DMS53 (cell line): ENCODE measurements around the gene TBPL1.
A peak's percentile ranks its signal among the peaks of the same experiment; 100 is the strongest.
"Not testable (repeated sequence)": the region's sequence is repeated elsewhere in the genome, so short reads cannot be mapped to it uniquely, and the experiment has no call there.

ENCODE experiments used
- DNase-seq: peaks from one replicate; lab custom pipeline; 2025; lab: John Stamatoyannopoulos, UW

The TBPL1 gene

DNA sequence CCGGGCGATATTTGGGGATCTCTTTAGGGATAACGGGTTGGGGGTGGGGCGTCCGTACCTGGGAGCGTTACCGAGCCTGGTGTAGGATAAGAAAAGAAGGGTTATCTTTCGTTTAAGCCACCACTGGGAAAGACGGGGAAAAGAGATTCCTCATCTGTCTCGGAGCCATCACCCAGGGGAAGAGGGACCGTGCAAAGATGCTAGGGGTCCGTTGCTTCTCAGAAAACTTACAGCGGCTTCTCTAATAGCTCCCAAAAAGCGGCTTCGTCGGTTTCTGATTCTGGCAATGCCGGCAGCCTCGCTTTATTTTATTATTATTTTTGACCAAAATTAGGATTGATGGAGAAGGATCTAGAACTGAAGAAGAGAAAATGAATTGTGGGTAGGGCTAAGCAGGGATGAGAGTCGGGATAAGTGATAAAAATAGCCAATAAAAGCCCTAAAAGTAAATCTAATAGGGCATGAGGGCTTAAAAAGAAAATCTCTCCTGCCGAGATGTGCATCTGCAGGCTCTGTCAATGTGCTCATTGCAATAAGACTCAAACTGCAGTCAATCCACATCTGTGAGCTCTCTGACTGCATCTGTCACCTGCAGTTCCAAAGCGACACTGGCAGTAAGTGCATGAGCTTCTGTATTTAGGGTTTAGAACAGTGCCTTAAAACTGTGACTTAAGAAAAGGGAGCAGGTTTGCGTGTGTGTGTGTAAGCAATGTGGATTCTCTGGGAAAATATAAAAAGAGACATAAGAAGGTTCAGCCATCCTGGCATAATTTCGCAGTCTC lies 801 bp downstream of the TBPL1 start:
- peak; percentile 47 for DNase-seq

DNA sequence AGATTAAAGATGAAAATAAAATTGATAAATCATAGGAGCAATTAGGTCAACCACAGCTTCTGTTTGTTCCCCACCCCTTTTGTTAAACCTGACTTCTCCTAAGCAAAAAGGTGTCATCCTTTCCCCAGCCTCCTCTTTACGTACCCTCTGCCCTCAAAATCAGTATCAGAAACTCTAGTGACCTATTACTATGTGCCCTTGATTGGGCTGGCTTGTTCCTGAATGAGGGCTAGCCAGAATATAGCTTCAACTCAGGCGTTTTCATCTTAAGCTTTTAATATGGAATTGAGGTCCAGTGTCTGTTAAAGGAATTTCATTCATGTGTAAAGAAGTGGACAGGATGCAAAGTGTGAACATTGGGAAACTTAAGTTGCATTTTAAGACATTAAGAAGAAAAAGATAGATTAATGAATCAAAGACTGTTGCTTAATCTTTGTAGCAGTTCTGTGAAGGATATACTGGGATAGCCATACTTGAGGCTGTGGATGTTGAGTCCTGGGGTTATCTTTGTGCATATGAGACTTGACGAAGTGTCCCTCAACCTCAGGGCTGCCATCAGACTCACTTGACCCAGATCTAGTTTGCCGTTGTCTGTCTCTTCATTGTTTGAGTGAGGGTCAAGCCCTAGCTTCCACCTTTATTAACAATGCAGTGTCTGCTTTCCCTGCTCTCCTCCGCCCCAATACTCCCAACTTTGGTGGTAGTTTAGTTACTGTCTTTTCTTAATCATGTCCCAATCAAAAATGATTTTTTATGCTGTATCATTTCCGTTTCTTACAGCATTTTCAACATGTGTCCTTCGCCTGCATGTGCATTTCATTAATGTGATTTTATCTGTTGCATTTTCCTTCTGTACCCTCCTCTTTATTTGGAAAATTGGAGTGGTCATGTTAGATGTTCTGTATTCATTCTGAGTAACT lies 1.9 kb downstream of the TBPL1 start:
- DNase-seq, result no peak

DNA sequence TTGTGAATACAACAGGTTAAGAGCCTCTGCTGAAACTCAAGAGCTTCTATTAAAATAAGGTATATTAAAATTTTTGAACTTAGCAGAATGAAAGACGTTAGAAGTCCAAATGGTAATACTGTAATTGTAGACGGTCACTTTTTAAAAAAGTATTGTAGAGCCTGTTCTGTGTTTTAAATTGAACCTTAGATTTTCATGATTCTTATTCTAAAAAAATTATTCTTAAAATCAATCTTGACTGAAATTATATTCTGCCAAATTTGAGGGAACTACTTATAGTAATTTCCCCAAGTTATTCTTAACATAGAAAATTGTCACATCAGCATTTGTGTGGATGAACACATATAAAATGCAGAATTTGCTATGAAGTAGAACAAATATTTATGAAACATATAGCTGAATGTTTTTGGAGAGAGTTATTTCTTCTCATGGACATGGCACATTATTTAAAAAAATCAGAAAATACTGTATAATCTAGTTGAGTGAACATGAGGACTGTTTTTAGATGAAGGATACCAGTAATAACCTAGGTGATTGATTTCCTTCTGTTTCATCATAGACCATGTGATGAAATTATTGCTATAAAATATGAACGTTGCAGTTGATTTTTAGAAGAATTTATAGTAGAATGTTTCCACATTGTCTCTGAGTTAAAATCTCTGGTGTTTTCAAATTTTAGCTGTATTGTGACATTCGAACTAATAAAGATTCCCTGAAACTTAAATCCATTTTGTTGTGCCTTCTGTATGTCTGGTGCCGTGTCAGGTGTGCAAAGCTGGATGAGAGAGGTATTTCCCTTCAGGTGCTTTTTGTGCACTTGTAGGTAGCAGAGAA lies 2.8 kb downstream of the TBPL1 start:
- DNase-seq, result no peak

DNA sequence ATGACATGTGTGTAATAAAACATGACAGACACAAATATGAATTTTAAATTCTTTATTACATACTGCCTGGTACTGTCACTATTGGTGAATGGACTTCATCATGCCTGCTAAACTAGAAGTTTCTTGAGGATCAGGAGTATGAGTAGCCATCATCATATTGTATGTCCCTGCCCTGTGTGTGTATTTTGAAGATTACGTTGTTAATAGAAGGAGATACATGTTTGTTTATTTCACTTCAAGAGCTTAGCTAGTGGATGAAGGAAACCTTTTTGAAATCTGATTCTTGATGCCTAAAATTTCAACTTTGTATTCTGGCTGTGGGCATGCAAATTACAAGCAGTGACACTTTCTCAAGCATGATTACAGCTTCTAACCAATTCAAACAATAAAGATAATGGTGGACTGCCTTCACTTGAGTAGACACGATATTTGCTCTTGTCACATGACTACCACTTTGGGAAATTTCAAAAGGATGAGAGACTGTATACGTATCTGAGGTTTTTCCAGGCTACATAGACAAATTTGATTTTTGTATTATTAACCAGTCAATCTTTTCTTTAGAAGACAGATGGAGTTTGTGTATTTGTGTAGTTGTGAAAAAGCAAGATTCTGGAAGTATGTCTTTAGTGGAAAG lies 3.5 kb downstream of the TBPL1 start:
- DNase-seq, result peak; percentile 2

DNA sequence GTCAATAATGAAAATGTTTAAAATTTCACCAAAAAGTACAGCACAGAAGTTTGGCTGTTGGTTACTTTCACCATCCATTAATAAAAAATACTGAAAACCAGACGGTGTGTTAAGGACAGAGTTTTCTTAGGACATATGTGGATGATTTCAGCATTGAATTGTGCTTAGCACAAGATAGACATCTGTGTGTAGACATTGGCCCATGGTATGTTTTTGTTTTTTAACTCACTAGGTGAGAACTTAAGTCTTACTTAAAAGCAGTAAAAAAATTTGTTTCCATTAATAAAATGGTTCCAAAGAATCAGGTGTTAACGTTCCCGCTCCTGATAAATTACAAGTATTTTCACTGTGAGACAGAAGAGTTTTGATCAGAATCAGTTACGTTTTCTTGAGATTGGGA lies 4.2 kb downstream of the TBPL1 start:
- DNase-seq, result no peak

DNA sequence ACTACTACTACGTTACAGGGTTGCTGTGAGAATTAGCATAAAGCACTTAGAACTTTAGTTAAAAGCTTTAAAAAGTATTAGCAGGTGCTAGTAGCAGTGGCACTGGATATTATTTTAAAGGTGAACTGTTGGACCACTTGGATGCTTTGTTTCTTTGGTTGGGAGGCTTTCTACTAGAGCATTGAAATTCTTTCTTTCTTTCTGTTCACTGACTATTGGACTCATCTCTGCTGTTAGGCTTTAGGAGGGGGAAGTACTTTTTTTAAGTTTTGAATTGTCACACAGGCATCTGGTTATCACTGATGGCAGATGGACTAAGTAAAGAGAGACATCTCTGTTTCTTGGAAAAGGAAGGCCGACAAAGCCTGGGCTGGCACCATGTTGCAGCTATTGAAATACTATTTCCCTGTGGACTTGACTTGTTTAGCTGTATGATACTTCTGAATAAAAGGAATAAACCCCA lies 4.8 kb downstream of the TBPL1 start:
- DNase-seq, result no peak

DNA sequence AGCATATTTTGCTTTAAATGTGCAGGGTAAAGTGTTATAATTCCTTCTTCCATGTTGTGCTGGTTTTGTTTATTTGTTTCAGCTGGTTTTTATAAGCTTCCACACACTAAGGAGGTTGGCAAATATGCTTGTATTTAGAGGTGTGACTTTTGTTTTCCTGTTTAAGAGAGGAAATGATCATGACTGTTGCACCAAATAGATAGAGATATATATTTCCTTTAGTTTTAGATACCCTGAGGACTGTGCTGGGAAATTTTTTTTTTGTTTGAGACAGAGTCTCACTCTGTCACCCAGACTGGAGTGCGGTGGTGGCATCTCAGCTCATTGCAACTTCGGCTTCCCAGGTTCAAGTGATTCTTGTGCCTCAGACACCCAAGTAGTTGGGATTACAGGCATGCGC lies 5.8 kb downstream of the TBPL1 start:
- no peak for DNase-seq

DNA sequence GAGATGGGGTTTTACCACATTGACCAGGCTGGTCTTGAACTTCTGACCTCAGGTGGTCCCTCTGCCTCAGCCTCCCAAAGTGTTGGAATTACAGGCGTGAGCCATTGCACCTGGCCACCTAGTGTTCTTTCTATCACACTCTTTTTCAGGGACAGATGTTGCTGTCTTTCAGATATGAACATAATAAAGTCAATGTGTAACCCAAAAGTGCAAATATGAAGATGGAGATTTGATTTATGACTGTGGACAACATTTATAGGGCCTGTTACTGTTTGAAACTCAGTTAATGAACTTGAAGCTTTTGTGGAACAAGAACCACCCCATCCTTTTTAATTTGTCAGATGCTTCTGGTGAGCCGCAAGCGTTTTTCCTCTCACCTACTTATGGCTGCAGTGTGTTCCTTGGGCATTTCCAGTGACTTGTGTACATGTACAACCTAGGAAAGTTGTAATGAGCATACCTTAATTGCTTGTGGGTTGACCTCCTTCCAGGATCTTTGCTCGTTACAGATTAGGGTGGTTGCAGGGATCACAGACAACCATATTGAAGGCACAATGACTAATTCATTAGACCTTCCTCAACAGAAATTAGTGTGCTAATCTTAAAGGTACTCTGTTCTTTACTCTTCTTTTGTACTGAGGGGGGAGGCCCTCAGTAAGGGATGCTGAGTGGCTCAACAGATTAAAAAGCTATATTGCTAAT lies 6.8 kb downstream of the TBPL1 start:
- DNase-seq, result no peak

DNA sequence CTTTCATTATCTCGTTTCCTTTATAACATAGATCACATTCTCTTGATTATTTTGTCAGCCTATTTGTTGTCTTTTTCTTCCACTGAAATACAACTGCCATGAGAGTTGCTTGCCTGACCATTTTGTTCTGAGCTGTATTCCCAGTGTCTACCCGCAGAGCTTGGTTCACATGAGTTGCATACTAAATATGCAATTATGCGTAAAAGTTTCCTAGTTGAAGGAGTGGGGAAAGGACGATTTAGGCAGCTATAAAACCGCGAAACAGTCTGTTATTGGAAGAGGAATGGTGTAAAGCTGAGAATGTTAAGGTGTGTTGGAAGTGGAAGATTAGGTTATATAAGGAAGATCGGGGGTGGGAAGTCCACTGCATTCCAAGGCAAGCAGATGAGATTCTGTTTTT lies 8.8 kb downstream of the TBPL1 start:
- DNase-seq, result no peak

DNA sequence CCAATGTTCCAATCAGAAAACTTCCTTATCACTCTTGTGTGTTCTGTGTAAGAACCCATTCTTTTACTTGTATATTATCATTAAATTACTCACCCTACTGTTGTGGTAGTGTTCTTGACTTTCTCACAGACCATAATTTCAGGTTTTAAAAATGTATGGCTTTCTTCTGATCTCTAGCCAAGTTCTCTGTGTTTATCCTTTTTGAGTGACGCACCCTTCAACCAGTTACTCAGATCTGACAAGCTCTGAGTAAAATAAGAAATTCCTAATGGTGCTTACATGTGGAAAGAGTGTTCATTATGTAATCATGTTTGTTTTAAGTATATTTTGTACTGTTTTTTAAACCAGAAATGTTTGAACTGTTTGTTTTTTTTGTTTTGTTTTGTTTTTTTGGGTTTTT lies 11.0 kb downstream of the TBPL1 start:
- DNase-seq, result no peak

DNA sequence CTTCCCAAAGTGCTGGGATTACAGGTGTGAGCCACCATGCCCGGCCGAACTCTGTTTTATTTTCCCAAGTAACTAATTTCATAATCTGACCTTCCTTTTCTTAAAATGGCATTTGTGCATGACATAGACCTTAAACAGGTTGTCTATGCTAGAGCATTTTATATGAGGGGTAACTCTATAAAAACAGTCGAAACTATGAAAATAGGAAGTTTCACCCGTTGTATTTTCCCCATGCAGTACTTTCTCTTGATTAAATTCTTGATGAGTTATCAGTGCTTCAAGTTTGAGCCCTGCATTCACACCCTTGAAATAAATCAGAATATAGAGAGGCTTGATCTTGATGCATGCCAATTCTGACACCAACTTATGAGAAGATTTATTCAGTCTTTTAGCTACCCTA lies 11.7 kb downstream of the TBPL1 start:
- DNase-seq, result no peak

DNA sequence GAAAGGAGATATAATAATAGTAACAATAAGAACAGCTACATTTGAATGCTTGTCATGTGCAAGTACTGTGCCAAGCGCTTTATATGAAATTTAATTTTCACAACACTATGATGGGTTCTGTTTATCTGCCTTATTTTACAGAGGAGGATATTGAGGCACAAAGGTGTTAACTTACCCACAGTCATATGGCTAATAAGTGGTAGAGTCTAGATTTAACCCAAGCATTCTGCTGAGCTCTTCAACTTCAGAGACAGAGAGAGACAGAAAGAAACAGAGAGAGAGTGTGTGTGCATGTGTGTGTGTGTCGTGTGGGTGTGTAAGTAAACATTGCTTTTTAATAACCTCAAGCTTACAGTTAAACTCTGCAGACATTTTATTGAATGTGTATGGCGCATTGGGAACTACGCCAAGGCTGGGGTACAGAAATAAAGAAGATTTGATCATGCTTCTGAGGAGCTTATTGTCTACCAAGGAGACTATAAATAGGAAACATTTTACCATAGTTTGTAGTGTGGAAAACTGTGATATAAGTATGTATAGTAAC lies 12.9 kb downstream of the TBPL1 start:
- no peak for DNase-seq

DNA sequence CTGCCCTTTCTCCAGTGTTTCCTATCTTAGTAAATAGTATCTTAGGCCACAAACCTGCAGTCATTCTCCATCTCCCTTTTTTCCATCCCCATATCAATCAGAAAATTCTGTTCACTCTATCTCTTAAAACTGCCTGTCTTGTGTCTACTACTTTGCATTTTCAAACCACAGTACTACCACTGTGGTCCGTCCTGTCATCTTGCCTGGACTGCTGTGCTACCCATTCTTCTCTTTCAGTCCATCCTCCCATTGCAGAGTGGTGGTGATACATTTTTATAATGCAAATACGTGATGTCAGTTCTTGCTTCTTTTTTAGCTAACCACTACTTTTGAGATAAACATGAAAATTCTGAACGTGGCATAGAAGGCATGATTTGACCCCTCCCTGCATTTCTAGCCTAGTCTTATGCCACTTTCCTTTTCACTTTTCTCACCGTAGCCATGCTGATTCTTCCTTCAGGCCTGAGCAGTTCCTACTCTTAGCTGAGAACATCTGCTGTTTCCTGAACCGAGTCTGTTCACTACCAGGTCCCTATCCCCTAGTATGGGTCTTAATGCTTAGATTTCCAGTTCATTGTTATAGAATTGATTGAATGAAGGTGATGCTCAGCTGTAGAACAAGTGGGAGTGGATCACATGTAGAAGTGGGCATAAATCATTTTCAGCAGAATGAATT lies 13.8 kb downstream of the TBPL1 start:
- DNase-seq, result no peak

DNA sequence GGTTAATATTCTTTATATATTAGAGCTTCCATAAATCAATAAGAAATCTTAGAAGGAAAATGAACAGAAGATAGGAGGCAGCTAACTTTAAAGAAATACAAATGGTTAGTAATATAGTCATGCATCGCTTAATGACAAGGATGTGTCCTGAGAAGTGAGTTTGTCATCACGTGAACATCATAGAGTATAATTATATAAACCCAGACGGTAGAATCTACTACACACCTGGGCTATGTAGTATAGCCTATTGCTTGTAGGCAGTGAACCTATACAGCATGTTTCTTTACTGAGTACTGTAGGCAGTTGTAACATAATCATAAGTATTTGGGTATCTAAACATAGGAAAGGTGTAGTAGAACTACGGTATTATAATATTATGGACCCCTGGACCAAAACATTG lies 14.3 kb downstream of the TBPL1 start:
- DNase-seq, result no peak

DNA sequence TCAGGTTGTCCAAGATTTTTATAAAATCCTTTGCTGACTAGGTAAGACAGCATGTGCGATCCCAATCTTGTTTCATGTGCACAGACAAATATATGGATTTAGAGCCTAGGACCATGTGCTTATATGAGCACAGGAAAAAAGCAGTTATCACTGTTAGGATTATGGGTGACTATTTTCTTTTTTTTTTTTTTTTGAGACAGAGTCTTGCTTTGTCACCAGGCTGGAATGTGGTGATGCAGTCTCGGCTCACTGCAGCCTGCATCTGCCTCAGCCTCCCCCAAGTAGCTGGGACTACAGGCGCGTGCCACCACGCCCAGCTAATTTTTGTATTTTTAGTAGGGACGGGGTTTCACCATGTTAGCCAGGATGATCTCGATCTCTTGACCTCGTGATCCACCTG lies 14.8 kb downstream of the TBPL1 start:
- not testable (repeated sequence) for DNase-seq

DNA sequence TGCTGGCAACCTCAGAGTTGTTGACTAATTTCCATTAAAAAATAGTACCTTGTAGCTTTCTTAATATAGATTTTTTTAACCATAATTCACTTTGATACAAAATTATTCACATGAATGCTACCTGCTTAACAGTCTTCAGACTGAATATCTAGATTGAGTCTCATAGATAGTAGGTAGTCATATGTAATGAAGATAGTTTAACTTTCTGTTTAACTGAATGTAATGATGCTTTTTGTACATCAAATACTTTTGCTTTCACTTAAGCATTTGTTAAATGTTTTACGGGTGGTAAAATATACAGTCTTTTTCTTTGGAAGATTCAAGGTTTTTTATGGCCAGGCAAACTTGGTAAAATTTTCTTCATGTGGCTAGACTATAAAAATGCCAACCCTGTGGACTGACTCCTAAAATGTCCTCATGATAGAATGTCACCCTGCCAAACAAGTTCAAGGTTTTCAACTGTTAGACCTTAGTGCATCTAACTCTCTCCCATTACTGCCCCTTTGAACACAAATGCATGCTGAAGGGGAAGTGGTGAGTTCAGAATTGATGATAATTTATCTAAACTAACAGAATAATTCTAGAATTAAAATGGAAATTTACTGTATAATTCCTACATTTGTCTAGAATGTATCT lies 16.4 kb downstream of the TBPL1 start:
- DNase-seq, result no peak

DNA sequence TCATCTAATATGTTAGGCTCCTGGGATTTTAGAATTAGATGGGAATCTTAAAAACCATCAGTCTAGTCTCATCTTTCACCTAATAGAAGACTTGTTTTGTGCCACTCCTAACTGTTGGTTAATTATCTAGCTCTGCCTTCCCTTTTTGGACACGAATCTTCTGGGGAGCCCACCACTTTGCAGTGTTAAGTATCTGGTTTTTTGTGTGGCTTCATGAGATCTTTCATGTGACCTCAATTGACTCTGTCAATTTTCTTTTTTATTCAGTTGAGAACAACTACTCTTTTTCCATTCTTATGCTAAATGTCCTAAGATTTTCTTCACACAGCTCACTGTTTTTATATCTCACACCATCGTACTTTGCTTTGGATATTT lies 16.9 kb downstream of the TBPL1 start:
- DNase-seq, result no peak

DNA sequence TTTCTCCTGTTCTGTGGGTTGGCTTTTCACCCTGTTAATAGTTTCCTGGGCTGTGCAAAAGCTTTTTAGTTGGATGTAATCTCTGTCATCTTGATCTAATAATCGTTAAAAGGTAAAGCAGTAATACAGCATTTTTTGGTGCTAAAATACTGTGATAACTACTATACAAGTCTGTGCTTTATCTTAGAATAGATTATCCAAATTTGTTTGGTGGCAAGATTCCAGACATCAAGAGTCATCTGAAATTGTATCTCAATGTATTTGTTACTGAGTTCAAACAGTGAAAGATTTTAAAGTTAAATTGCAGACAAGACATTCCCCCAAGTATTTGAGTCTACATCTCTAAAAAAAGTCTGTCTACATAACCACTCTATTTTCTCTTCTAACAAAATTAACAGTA lies 18.8 kb downstream of the TBPL1 start:
- no peak for DNase-seq

DNA sequence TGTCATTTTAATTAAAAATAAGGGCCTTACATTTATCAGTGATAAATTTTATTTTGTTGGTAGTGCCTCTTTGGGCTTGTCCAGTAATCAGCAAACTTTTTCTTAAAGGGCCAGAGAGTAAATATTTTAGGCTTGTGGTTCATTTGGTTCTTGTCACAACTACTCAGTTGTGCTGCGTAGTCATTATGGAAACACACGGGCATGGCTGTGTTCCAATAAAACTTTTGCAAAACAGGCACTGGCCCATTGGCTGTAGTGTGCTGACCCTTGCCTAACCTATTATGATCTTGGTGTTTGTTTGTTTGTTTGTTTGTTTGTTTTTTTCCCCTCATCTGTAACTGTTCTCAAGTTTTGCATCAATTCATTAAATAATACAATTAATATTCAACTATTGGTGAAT lies 19.4 kb downstream of the TBPL1 start:
- DNase-seq, result no peak
